NT2/D1 (cell line): ENCODE results near the gene CDH4.

Source experiments
- DNase-seq: peaks from one replicate; pipeline ENCODE4 v3.0.0-alpha.2; 2011; ENCODE audit warnings: low read depth, low spot score
- H3K27me3 ChIP-seq: 2 replicates; pipeline ENCODE4 v1.6.0; 2011; ENCODE audit warnings: mild to moderate bottlenecking; ENCODE audit not compliant: insufficient read length, insufficient read depth
- H3K36me3 ChIP-seq: 2 replicates; pipeline ENCODE4 v1.6.1; 2011; ENCODE audit warnings: mild to moderate bottlenecking, low read length, mixed read lengths; ENCODE audit not compliant: insufficient read depth, insufficient read length
- H3K4me1 ChIP-seq: 2 replicates; pipeline ENCODE4 v1.5.1; 2011; ENCODE audit not compliant: insufficient read depth, insufficient read length
- H3K4me3 ChIP-seq: 2 replicates; pipeline ENCODE4 v1.5.1; 2011; ENCODE audit warnings: low read depth; ENCODE audit not compliant: insufficient read length
- H3K9ac ChIP-seq: 2 replicates; pipeline ENCODE4 v1.6.0; 2011; ENCODE audit warnings: low read depth; ENCODE audit not compliant: insufficient read length
- H3K9me3 ChIP-seq: 2 replicates; pipeline ENCODE4 v1.5.1; 2011; ENCODE audit warnings: mild to moderate bottlenecking, low read length; ENCODE audit not compliant: insufficient read depth
- SUZ12 ChIP-seq: IDR thresholded peaks from 2 replicates; pipeline ENCODE4 v1.6.1; 2011; ENCODE audit not compliant: insufficient read length, insufficient read depth; ENCODE audit errors: extremely low read depth
- YY1 ChIP-seq: IDR thresholded peaks from 2 replicates; pipeline ENCODE4 v1.6.1; 2011; ENCODE audit not compliant: insufficient read length, insufficient read depth
- ZNF274 ChIP-seq: IDR thresholded peaks from 2 replicates; pipeline ENCODE4 v1.6.1; 2011; ENCODE audit warnings: mild to moderate bottlenecking, low read depth, low read length

CDH4 gene

DNA sequence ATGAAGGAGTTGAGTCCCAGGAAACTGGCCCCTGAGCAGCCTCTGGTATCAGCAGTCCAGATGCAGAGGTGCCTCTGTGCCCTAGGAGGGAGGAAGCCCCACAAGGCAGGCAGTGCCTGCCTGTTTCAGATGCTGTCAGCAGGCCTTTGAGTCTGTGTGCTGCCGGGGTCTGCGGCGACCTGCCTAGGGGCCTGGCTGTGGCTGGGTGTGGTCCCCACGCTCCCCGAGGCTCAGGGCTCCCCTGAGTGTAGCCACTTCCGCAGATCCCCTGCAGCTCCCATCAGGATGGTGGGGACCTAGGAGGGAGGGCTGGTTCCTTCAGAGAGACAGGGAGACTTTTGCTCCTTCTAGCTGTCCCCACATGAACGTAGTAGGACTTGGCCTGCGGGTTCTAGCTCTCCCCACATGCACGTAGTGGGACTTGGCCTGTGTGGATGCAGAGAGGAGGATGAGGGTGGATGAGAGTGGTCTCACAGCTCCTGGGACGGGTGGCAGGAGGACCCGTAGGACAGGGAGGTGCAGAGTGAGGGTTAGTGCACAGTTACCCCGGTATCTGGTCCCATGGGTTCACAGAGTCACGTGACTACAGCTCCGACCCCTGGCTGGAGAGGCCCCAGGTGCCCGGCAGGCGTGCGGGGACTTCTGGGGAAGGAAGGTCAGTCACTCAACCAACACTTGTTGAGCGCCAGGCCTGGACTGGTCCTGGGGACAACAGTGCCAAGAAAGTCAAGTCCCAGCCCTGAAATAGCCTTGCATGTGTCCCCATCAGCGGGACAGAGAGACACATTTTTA lies 41.0 kb downstream of the CDH4 start:
- Histone ChIP-seq H3K27me3 (peaks cover 55% of the 10 kb centered on the region), H3K9ac (no peak overlapping the region), H3K36me3 (no peaks in the 10 kb centered on the region), H3K4me3 (no peak overlapping the region), H3K9me3 (peaks cover 4% of the 10 kb centered on the region; the same call in 1 of the 2 replicates), H3K4me1 (peaks cover 6% of the 10 kb centered on the region)
- TF ChIP-seq SUZ12 (no peak), ZNF274 (no peak), YY1 (no peak)
- no peak for DNase-seq

GRCh38 chr20:61293951-61294350 lies 41.9 kb downstream of the CDH4 start:
- H3K27me3 ChIP-seq = peaks cover 51% of the 10 kb centered on the region
- H3K9me3 ChIP-seq = peaks cover 4% of the 10 kb centered on the region; the same call in 1 of the 2 replicates
- H3K9ac ChIP-seq = no peak overlapping the region
- peaks cover 6% of the 10 kb centered on the region for H3K4me1 ChIP-seq
- no peak for TF ChIP-seq SUZ12
- TF ChIP-seq ZNF274 = no peak
- TF ChIP-seq YY1 = no peak
- H3K36me3 ChIP-seq = no peaks in the 10 kb centered on the region
- no peak overlapping the region for H3K4me3 ChIP-seq
- DNase-seq = no peak

GRCh38 chr20:61295249-61295648 lies 43.2 kb downstream of the CDH4 start:
- TF ChIP-seq SUZ12 (no peak), YY1 (no peak), ZNF274 (no peak)
- Histone ChIP-seq H3K36me3 (no peaks in the 10 kb centered on the region), H3K9me3 (peaks cover 3% of the 10 kb centered on the region; the same call in 1 of the 2 replicates), H3K4me3 (no peak overlapping the region), H3K9ac (no peak overlapping the region), H3K4me1 (peaks cover 6% of the 10 kb centered on the region), H3K27me3 (peaks cover 48% of the 10 kb centered on the region)
- no peak for DNase-seq

DNA sequence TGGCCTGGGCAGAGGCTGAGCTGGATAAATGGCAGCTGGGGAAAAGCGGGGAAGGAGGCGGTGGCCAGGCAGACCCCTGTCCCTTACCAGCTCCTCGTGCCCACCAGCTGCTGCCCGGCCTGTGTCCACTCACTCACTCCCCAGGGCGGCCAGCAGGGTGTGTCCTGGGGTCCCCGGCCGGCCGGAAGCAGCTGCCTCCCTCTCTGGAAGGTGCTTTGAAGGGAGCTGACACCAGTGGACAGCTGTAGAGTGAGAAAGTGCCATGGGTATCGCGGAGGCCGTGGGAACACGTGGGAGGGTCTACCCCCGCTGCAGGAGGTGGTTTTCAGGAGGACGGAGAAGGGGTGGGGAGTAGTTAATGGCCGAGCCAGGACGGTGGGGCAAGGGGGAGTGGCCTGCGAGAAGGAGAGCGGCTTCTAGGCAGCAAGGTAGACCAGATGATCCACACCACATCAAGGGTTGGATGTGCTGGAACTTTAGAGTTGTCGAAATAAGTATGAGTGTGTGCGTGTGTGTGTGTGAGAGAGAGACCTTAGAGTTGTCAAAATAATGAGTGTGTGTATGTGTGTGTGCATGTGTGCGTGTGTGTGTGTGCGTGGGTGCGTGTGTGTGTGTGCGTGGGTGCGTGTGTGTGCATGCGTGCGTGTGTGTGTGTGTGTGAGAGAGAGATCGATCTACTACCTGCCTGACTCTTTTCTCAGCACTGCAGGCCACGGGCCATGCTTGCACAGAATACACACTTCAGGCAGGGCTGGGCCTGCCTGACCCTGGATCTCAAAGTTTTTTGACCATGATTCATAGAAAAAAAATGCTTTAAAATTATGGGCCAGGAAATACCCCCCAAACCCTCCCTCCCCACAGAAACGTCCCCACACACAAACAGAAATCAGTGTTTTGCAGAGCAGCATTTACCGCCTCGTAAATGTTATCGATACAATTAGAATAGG lies 43.9 kb downstream of the CDH4 start:
- Histone ChIP-seq H3K27me3 (peaks cover 41% of the 10 kb centered on the region), H3K4me3 (no peak overlapping the region), H3K4me1 (peaks cover 6% of the 10 kb centered on the region), H3K9me3 (no peaks in the 10 kb centered on the region), H3K36me3 (no peaks in the 10 kb centered on the region), H3K9ac (no peak overlapping the region)
- no peak for DNase-seq
- no peak for TF ChIP-seq SUZ12
- no peak for TF ChIP-seq YY1
- TF ChIP-seq ZNF274 = no peak

GRCh38 chr20:61296629-61297019 lies 44.6 kb downstream of the CDH4 start:
- Histone ChIP-seq H3K4me1 (peaks cover 6% of the 10 kb centered on the region), H3K4me3 (no peak overlapping the region), H3K27me3 (peaks cover 38% of the 10 kb centered on the region), H3K9ac (no peak overlapping the region), H3K9me3 (no peaks in the 10 kb centered on the region), H3K36me3 (no peaks in the 10 kb centered on the region)
- TF ChIP-seq YY1 (no peak), SUZ12 (no peak), ZNF274 (no peak)
- no peak for DNase-seq

DNA sequence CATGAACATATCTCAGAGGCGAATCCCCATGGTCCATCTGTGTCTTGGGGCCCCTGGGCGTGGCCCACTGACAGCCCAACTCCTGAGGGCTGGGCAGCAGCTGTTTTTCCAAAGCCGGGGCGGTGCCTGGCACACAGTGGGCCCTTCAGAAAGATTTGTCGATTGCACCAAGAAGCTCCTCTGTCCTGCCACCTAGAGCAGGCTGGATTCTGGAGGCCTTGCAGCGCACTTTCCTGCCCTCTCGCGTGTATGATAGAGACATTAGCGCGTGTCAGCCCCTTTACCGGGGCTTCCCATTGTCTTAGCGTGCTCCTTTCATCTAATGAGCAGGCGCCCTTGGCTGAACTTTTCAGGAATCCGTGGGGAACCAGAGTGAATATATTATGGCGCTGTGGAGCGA lies 45.4 kb downstream of the CDH4 start:
- TF ChIP-seq SUZ12 = no peak
- Histone ChIP-seq H3K27me3 (peaks cover 31% of the 10 kb centered on the region), H3K4me3 (no peak overlapping the region), H3K9ac (no peak overlapping the region), H3K9me3 (no peaks in the 10 kb centered on the region), H3K4me1 (peaks cover 8% of the 10 kb centered on the region), H3K36me3 (no peaks in the 10 kb centered on the region)
- no peak for DNase-seq

DNA sequence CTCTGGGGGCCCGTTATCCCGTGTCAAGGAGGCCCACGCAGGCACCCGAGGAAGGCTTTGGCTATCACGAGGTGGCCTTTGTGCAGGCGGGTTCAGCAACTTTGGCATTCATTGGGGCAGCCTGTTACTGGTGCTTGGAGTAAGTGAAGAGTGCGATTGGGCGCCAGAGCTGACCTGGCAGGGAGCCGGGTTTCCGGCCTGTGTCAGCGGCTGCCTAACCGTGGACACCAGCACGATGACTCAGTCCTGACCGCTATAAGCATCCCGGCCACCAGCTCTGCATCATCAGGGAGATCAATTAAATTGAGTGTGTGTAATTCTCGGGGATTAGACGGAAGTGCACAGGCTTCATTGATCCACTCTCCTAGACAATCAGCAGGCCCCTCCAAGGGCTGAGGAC lies 45.9 kb downstream of the CDH4 start:
- Histone ChIP-seq H3K9ac (no peak overlapping the region), H3K36me3 (no peaks in the 10 kb centered on the region), H3K4me1 (peaks cover 8% of the 10 kb centered on the region), H3K4me3 (no peak overlapping the region), H3K27me3 (peaks cover 30% of the 10 kb centered on the region), H3K9me3 (no peaks in the 10 kb centered on the region)
- TF ChIP-seq SUZ12 = no peak
- no peak for TF ChIP-seq YY1
- TF ChIP-seq ZNF274 = no peak
- DNase-seq = no peak
